ENCODE measurements around the gene TFIP11. TPM values are rescaled to one million over a fixed set of nuclear protein-coding genes. Genes with fewer than 3 reads are reported as not detected.

Gene TFIP11
- total RNA-seq, 4 donors from 2014 or later = 20.3 to 38.3 (median 21.6) TPM

DNA sequence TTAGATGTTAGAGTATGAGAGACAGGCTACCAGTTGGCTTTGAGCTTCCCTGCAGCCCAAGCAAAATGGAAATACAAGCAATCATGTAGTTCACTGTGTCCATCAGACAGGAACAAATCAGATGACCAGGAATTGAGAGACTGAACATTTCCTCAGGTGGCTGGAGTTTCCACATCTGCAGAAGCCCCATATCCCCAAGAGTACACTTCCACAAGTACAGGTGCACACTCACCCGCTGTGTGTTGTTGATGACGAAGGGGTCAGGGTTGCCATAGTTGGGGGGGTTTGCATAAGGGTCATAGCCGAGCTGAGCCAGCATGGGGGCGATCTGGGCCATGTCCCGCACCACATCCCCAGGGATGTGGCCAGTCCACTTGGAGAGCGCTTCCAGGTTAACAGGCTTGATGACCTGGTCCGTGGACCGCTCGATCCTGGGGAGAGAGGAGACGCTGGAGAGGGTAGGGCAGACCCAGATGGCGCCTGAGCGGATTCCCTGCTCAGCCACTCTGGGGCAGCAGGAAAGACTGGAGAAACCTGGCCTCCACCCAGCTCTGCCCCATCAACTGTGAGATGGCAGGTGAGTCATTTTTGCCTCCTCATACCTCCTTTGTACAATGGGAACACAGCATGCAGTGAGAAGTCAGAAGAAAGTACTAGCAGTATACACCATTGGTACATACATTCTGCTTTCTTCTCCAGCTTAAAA lies 23.9 kb upstream of the TFIP11 start:
- WGBS, 2 donors (ENCODE audit: low coverage in 1 of 2) = 90 to 93% methylated on average over 2 to 3 of the region's 12 CpGs
- TF ChIP-seq, protein P1, sequence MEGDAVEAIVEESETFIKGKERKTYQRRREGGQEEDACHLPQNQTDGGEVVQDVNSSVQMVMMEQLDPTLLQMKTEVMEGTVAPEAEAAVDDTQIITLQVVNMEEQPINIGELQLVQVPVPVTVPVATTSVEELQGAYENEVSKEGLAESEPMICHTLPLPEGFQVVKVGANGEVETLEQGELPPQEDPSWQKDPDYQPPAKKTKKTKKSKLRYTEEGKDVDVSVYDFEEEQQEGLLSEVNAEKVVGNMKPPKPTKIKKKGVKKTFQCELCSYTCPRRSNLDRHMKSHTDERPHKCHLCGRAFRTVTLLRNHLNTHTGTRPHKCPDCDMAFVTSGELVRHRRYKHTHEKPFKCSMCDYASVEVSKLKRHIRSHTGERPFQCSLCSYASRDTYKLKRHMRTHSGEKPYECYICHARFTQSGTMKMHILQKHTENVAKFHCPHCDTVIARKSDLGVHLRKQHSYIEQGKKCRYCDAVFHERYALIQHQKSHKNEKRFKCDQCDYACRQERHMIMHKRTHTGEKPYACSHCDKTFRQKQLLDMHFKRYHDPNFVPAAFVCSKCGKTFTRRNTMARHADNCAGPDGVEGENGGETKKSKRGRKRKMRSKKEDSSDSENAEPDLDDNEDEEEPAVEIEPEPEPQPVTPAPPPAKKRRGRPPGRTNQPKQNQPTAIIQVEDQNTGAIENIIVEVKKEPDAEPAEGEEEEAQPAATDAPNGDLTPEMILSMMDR (IDR thresholded peaks at IDR 0.05) = no peak
- no peak for TF ChIP-seq EP300 (IDR thresholded peaks at IDR 0.05)
- no peak for TF ChIP-seq POLR2A (IDR thresholded peaks at IDR 0.05)
- TF ChIP-seq POLR2AphosphoS5 (IDR thresholded peaks at IDR 0.05) = no peak

DNA sequence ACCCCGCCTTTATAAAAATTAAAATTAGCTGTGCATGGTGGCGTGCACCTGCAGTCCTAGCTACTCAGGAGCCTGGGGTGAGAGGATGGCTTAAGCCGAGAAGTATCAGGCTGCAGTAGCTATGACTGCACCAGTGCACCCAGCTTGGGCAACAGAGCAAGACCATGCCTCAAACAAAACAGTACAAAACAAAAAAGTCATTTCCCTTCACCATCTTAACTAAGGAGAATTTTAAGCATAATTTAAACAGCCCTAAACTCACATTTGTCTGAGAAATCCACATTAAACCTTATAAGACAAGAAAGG lies 23.3 kb upstream of the TFIP11 start:
- no peaks in the 10 kb centered on the region for H3K27me3 ChIP-seq
- 92 to 100% methylated on average over 1 to 3 of the region's 3 CpGs for WGBS, 2 donors (ENCODE audit: low coverage in 1 of 2)
- no peaks in the 10 kb centered on the region for H3K9me3 ChIP-seq
- no peaks in the 10 kb centered on the region for H3K4me1 ChIP-seq
- TF ChIP-seq POLR2AphosphoS5 (IDR thresholded peaks at IDR 0.05) (no peak), EP300 (IDR thresholded peaks at IDR 0.05) (no peak), POLR2A (IDR thresholded peaks at IDR 0.05) (no peak)
- TF ChIP-seq, protein P1 (IDR thresholded peaks at IDR 0.05) = no peak
- ATAC-seq = no peak
- H3K36me3 ChIP-seq = peaks cover 0 to 50% of the 10 kb centered on the region in 2 donors
- no peak overlapping the region for H3K4me3 ChIP-seq
- no peak overlapping the region for H3K27ac ChIP-seq

More for the DNA sequence above, 23.9 kb upstream of the TFIP11 start:
- Histone ChIP-seq H3K27me3 (no peaks in the 10 kb centered on the region), H3K4me1 (no peaks in the 10 kb centered on the region), H3K36me3 (peaks cover 0 to 50% of the 10 kb centered on the region in 2 donors), H3K4me3 (no peak overlapping the region), H3K9me3 (no peaks in the 10 kb centered on the region), H3K27ac (no peak overlapping the region)
- no peak for ATAC-seq

DNA sequence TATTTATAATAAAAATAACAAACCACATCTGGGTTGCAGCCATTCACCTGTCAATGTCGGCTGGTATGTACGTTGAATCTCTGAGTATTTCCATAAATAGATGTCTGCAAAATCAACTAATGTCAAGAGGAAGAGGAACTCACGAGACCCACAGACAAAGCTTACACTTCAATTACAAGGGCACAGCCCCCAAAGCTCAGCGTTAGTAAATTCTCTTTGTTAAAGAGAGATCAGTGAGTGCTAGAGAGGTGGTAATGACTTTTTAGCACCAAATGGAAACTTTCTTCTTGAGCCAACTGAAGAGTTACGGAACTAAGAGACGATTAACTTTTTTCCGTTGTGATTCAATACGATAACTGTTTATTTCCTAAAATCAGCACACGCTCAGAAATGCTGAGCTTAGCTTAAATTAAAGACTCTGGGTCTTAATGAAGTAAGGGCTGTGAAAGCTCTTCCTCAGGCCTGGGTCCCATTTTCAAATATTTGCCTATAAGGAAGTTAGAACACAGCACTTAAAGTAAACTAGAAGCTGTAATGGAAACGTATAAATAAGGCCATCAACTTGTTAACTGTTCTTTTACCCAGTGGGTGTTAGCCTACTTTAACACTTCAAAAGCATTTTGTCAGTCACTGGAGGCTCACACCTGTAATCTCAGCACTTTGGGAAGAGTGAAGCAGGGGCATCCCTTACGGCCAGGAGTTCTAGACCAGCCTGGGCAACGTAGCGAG lies 22.8 kb upstream of the TFIP11 start:
- Histone ChIP-seq H3K4me1 (no peaks in the 10 kb centered on the region), H3K36me3 (peaks cover 0 to 50% of the 10 kb centered on the region in 2 donors), H3K27me3 (no peaks in the 10 kb centered on the region), H3K9me3 (no peaks in the 10 kb centered on the region), H3K4me3 (no peak overlapping the region), H3K27ac (no peak overlapping the region)
- TF ChIP-seq, protein P1 (IDR thresholded peaks at IDR 0.05) = no peak
- no peak for TF ChIP-seq POLR2A (IDR thresholded peaks at IDR 0.05)
- no peak for TF ChIP-seq EP300 (IDR thresholded peaks at IDR 0.05)
- TF ChIP-seq POLR2AphosphoS5 (IDR thresholded peaks at IDR 0.05) = no peak
- no peak for ATAC-seq
- WGBS, 2 donors (ENCODE audit: low coverage in 1 of 2) = 47 to 54% methylated on average over 12 to 13 of the region's 13 CpGs

DNA sequence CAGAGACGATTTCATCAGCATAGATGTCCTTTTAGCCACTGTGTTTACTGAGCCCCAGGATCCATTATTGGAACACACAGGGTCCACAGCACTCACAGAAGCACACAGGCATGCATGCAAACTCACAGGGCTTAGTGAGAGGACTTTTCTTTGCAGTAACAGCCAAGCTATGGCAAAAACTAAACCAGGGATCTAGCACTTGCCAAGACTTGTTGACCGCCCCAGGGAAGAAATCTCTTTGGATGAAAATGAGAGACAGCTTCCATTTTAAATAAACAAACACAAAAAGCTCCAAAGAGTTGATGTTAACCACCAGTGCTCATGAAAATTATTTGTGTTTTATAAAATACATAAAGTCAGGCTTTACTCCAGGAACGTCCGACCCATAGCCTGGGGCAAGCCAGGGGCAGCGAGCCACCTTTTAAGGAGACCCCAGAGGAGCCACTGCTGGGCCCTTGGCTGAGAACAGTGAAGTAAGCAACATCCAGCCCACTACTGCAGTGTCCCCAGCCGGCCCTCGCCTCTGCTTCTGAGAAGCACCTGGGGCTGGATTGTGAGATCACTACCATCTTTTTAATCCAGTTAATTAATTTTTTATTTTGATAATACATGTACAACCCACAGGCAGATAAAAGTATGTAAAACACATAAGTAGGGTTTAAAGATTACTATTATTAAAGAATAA lies 22.0 kb upstream of the TFIP11 start:
- ATAC-seq = no peak
- Histone ChIP-seq H3K27me3 (no peaks in the 10 kb centered on the region), H3K27ac (no peak overlapping the region), H3K4me1 (no peaks in the 10 kb centered on the region), H3K4me3 (no peak overlapping the region), H3K36me3 (peaks cover 0 to 51% of the 10 kb centered on the region in 2 donors), H3K9me3 (no peaks in the 10 kb centered on the region)
- no peak for TF ChIP-seq POLR2AphosphoS5 (IDR thresholded peaks at IDR 0.05)
- no peak for TF ChIP-seq EP300 (IDR thresholded peaks at IDR 0.05)
- TF ChIP-seq, protein P1 (IDR thresholded peaks at IDR 0.05) = no peak
- TF ChIP-seq POLR2A (IDR thresholded peaks at IDR 0.05) = no peak
- 80 to 81% methylated on average over 4 to 6 of the region's 7 CpGs for WGBS, 2 donors (ENCODE audit: low coverage in 1 of 2)
